Measurements from ENCODE around the gene CNTNAP2.

The CNTNAP2 gene

DNA sequence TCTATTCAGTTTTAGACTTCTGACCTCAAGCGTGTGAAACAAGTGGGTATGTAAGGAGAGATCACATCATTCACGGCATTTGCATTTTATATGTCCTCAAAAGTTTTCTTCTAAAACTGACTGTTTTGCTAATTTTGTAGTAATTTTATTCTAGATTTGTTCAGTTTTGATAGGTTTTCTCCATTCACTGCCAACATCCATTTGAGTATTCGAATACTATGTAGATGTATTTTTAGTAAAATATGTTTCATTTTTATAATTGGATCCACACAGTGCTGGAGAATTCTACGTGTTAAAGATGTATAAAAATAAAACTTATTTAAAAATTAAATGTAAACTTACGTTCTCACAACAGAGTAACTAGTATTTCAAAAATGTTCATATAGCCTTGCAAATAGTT is 503.0 kb downstream of the CNTNAP2 start:
- TF ChIP-seq, protein P1, sequence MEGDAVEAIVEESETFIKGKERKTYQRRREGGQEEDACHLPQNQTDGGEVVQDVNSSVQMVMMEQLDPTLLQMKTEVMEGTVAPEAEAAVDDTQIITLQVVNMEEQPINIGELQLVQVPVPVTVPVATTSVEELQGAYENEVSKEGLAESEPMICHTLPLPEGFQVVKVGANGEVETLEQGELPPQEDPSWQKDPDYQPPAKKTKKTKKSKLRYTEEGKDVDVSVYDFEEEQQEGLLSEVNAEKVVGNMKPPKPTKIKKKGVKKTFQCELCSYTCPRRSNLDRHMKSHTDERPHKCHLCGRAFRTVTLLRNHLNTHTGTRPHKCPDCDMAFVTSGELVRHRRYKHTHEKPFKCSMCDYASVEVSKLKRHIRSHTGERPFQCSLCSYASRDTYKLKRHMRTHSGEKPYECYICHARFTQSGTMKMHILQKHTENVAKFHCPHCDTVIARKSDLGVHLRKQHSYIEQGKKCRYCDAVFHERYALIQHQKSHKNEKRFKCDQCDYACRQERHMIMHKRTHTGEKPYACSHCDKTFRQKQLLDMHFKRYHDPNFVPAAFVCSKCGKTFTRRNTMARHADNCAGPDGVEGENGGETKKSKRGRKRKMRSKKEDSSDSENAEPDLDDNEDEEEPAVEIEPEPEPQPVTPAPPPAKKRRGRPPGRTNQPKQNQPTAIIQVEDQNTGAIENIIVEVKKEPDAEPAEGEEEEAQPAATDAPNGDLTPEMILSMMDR (IDR thresholded peaks at IDR 0.05; ENCODE audit: control insufficient read depth, extremely low read depth, insufficient read depth) = no peak
- no peak for DNase-seq (ENCODE audit: low read depth)
- H3K4me3 ChIP-seq (ENCODE audit: low read depth, low read length) = no peak overlapping the region

DNA sequence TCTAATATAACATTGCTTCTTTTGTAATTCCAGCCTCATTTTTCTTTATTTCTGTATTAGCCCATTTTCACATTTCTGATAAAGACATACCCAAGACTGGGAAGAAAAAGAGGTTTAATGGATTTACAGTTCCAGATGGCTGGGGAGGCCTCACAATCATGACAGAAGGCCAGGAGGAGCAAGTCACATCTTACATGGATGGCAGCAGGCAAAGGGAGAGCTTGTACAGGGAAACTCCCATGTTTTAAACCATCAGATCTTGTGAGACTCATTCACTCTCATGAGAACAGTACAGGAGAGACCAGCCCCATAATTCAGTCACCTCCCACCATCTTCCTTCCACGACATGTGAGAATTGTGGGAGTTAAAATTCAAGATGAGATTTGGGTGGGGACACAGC is 510.3 kb downstream of the CNTNAP2 start:
- TF ChIP-seq, protein P1 (IDR thresholded peaks at IDR 0.05; ENCODE audit: control insufficient read depth, extremely low read depth, insufficient read depth) = no peak
- no peak for DNase-seq (ENCODE audit: low read depth)

DNA sequence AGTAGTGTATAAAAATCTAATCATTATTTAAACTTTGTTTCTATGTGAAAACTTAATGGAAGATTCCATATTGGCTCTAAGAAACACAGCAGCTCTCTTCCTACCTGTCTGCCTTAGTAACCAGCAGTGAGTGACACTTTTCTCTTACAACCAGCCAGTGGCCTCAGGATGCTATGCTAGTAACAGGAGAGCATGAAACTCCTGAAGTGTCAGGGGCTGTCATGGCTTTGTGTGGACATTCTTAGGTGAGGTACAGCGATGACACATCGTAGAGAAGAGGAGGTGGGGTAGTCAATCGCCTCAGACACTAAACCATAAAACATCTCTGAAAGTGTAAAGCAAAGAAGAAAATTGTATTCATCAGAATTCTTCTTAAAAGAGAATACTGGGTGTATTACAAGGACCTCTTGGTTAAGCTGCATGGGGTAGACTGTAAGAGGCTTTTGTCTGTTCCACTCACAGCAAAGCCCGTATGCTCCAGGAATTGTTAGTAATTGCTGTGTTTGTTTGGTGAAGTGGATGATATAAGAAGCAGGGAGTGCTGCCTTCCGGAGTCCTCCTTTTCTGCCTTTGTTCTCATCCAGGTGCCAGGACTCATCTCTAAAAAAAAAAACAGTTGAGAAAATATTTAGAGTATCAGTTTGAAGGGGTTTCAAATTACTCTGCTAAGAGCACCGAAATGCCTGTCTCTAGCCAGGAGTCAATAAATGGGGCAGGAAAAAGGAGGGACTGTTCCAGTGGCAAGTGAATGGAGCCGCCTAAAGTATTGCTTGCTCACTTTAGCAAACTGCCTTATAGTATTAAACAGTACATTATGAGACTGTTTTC is 518.8 kb downstream of the CNTNAP2 start:
- TF ChIP-seq, protein P1 (IDR thresholded peaks at IDR 0.05; ENCODE audit: control insufficient read depth, extremely low read depth, insufficient read depth) = no peak
- H3K4me3 ChIP-seq (ENCODE audit: low read depth, low read length) = no peak overlapping the region
- no peak for DNase-seq (ENCODE audit: low read depth)

More for the DNA sequence above, 510.3 kb downstream of the CNTNAP2 start:
- no peak overlapping the region for H3K4me3 ChIP-seq (ENCODE audit: low read depth, low read length)

DNA sequence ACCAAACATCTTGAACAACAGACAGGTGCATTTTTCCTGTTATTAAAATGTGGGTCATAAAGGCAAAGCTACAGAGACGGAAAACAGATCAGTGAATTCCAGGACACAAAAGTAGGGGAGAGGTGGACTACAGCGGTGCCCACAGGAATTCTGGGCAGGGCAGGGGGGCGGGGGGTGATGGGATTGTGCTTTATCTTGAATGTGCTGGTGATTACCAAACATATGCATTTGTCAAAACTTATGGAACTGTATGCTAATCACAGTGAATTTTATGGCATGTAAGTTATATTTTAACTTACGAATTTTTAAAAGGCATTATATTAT is 519.4 kb downstream of the CNTNAP2 start:
- no peak for DNase-seq (ENCODE audit: low read depth)
- no peak overlapping the region for H3K4me3 ChIP-seq (ENCODE audit: low read depth, low read length)
- TF ChIP-seq, protein P1 (IDR thresholded peaks at IDR 0.05; ENCODE audit: control insufficient read depth, extremely low read depth, insufficient read depth) = no peak

DNA sequence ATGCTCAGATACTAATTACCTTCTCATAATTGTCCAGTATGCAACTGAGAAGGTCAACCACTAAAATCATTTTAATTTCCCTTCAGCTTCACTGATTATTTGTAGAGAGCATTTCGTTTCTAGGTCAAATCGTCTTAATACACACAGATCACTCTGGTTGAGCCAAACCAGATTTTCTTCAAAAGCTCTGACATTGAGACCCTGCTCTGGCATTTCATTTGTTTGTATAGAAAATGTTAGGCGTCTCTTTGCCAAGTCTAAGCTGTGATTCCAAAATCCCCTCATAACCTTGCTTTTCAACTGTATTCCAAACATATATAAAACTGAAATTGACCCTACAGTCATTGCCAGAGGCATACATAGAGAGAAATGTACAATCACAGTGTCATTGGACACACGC is 520.0 kb downstream of the CNTNAP2 start:
- no peak for DNase-seq (ENCODE audit: low read depth)
- H3K4me3 ChIP-seq (ENCODE audit: low read depth, low read length) = no peak overlapping the region
- TF ChIP-seq, protein P1 (IDR thresholded peaks at IDR 0.05; ENCODE audit: control insufficient read depth, extremely low read depth, insufficient read depth) = no peak

DNA sequence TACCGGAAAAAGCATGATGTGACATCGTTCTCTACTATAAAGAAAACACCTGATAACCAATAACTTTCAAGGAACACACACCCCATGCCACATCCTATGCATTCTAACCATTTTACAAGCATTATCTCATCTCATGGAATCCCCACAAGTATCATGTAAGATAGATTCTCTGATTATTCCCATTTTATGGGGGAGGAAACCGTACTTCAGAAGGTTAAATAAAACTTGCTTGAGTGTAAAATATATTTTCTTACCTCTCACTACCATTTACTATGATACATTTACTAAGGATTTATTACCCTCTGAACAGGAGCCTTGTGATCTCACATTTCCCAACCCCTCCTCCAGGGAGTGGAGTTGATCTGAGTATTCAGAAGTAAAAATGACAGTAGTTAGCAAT is 522.7 kb downstream of the CNTNAP2 start:
- no peak for DNase-seq (ENCODE audit: low read depth)
- H3K4me3 ChIP-seq (ENCODE audit: low read depth, low read length) = no peak overlapping the region
- TF ChIP-seq, protein P1 (IDR thresholded peaks at IDR 0.05; ENCODE audit: control insufficient read depth, extremely low read depth, insufficient read depth) = no peak

DNA sequence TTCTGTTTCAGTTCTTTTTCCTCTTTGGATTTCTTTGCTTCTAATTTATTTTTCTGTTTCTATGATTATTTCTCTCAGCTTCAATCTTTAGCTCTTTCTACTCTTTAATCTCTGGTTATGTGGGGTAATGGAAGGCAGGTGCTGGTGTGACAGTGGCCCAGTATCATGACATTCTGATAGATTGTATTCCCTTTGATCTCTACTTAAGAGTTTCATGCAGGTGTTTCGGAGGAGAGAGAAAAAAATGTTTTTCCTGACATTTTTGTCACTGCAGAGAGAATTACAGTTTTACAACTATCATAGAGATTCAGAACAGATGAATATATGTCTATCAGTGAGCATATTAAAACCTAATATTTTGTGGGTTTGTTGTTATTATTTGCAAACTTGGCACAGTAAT is 524.9 kb downstream of the CNTNAP2 start:
- no peak for DNase-seq (ENCODE audit: low read depth)
- TF ChIP-seq, protein P1 (IDR thresholded peaks at IDR 0.05; ENCODE audit: control insufficient read depth, extremely low read depth, insufficient read depth) = no peak
- no peak overlapping the region for H3K4me3 ChIP-seq (ENCODE audit: low read depth, low read length)
